Astrocyte (in vitro differentiated cells and primary cell): ENCODE data around the gene PACC1. TPM values are rescaled to one million over a fixed set of nuclear protein-coding genes. Genes with fewer than 3 reads are reported as not detected.

Experiments
- DNase-seq: peaks from one replicate; pipeline ENCODE4 v3.0.0-alpha.2; 2010; ENCODE audit warnings: low read depth
- FAIRE-seq: peaks from 2 replicates; lab custom pipeline; 2011; peaks lifted over from hg19 to GRCh38; lab: Jason Lieb, UNC
- H2AFZ ChIP-seq: 2 replicates; pipeline ENCODE4 v1.6.0; 2012; ENCODE audit warnings: low read depth, low read length, inconsistent platforms
- H3K27ac ChIP-seq: 2 replicates; pipeline ENCODE4 v1.5.1; 2011; ENCODE audit warnings: low read depth, low read length, inconsistent platforms
- H3K27me3 ChIP-seq: 2 replicates; pipeline ENCODE4 v1.6.0; 2011; ENCODE audit warnings: low read length, inconsistent platforms; ENCODE audit not compliant: insufficient read depth
- H3K36me3 ChIP-seq: 2 replicates; pipeline ENCODE4 v1.5.1; 2011; ENCODE audit warnings: low read length, inconsistent platforms; ENCODE audit not compliant: insufficient read depth
- H3K4me1 ChIP-seq: 2 replicates; pipeline ENCODE4 v1.5.1; 2011; ENCODE audit warnings: low read length, inconsistent platforms; ENCODE audit not compliant: insufficient read depth
- H3K4me2 ChIP-seq: 2 replicates; pipeline ENCODE4 v1.6.0; 2012; ENCODE audit warnings: low read length, inconsistent platforms
- H3K4me3 ChIP-seq: 2 replicates; pipeline ENCODE4 v1.5.1; 2011; ENCODE audit warnings: low read depth, mild to moderate bottlenecking, low read length, inconsistent platforms; ENCODE audit not compliant: insufficient read depth
- H3K79me2 ChIP-seq: 2 replicates; pipeline ENCODE4 v1.6.0; 2012; ENCODE audit warnings: mild to moderate bottlenecking, low read length, inconsistent platforms; ENCODE audit not compliant: insufficient read depth
- H3K9ac ChIP-seq: 2 replicates; pipeline ENCODE4 v1.6.0; 2012; ENCODE audit warnings: mild to moderate bottlenecking, low read length, inconsistent platforms
- H3K9me3 ChIP-seq: 2 replicates; pipeline ENCODE4 v1.5.1; 2012; ENCODE audit warnings: low read depth, mild to moderate bottlenecking, low read length, inconsistent platforms; ENCODE audit not compliant: insufficient read depth
- H4K20me1 ChIP-seq: 2 replicates; pipeline ENCODE4 v1.6.0; 2012; ENCODE audit warnings: low read length, inconsistent platforms; ENCODE audit not compliant: insufficient read depth
- H3K27ac Mint-ChIP-seq: one replicate; pipeline ENCODE4 v1.8.0; 2021; ENCODE audit warnings: mild to moderate bottlenecking, mixed read lengths; ENCODE audit not compliant: unreplicated experiment
- H3K27me3 Mint-ChIP-seq: one replicate; pipeline ENCODE4 v1.8.0; 2021; ENCODE audit warnings: low read depth, mixed read lengths; ENCODE audit not compliant: unreplicated experiment
- H3K36me3 Mint-ChIP-seq: one replicate; pipeline ENCODE4 v1.8.0; 2021; ENCODE audit warnings: low read depth, mixed read lengths; ENCODE audit not compliant: unreplicated experiment
- H3K4me1 Mint-ChIP-seq: one replicate; pipeline ENCODE4 v1.8.0; 2021; ENCODE audit warnings: low read depth, mixed read lengths; ENCODE audit not compliant: unreplicated experiment
- H3K4me3 Mint-ChIP-seq: one replicate; pipeline ENCODE4 v1.8.0; 2021; ENCODE audit warnings: mild to moderate bottlenecking, moderate library complexity, mixed read lengths; ENCODE audit not compliant: unreplicated experiment
- H3K9me3 Mint-ChIP-seq: one replicate; pipeline ENCODE4 v1.8.0; 2021; ENCODE audit warnings: mild to moderate bottlenecking, mixed read lengths; ENCODE audit not compliant: unreplicated experiment
- EZH2 ChIP-seq: IDR thresholded peaks from 2 replicates; pipeline ENCODE4 v1.6.1; 2012; ENCODE audit warnings: mild to moderate bottlenecking, low read length, inconsistent platforms; ENCODE audit not compliant: insufficient read depth
- total RNA-seq: library from RNA; stranded (reverse); gene quantifications from 2 replicates; pipeline ENCODE4 v1.2.1, GENCODE V29; 2021
- TF ChIP-seq, protein P1 (sequence below): IDR thresholded peaks from 2 replicates; pipeline ENCODE4 v1.5.1; 2011; ENCODE audit warnings: low read depth, mild to moderate bottlenecking, inconsistent platforms, low read length, moderate library complexity; ENCODE audit not compliant: insufficient read depth

PACC1 gene
- total RNA-seq, 1 donor from 2014 or later, result 18.8 TPM

DNA sequence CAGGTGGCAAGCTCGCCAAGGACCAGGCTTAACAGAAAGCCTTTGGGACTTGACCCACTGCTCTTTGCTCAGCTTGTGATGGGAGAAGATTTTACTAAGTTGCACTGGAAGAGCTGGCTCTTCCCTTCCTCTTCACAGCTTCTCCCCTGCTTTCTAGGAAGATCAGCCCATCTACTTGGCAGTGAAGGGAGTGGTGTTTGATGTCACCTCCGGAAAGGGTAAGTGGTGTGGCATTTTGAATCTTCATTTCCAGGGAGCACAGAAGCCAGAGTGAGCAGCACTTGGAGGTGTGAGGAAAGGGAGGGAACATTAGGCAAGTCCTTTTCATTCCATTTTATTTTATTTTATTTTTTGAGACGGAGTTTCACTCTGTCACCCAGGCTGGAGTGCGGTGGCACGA lies 27.7 kb upstream of the PACC1 start:
- TF ChIP-seq, protein P1, sequence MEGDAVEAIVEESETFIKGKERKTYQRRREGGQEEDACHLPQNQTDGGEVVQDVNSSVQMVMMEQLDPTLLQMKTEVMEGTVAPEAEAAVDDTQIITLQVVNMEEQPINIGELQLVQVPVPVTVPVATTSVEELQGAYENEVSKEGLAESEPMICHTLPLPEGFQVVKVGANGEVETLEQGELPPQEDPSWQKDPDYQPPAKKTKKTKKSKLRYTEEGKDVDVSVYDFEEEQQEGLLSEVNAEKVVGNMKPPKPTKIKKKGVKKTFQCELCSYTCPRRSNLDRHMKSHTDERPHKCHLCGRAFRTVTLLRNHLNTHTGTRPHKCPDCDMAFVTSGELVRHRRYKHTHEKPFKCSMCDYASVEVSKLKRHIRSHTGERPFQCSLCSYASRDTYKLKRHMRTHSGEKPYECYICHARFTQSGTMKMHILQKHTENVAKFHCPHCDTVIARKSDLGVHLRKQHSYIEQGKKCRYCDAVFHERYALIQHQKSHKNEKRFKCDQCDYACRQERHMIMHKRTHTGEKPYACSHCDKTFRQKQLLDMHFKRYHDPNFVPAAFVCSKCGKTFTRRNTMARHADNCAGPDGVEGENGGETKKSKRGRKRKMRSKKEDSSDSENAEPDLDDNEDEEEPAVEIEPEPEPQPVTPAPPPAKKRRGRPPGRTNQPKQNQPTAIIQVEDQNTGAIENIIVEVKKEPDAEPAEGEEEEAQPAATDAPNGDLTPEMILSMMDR, result no peak
- TF ChIP-seq EZH2, result no peak

DNA sequence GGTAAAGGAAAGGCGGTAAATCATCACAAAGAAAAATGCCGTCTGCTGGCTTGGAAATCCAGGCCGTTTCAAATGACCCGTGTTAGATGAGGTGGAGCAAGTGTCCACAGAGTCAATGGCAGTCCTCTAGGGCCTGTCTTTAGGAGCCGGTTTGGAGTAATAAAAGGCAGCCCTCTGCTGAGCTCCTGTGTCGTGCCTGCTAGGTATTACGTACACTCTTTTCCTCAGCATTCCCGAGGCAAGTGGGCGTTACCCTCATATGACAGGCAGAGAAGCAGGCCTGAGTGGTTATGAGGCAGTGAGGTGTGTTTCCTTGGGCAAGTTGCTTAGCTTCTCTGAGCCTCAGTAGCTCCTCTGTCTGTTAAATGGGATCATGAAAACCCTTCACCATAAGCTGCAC lies 25.7 kb upstream of the PACC1 start:
- H3K27me3 Mint-ChIP-seq, result no peaks in the 10 kb centered on the region
- peaks cover 13% of the 10 kb centered on the region for H3K79me2 ChIP-seq
- H4K20me1 ChIP-seq, result peaks cover 25% of the 10 kb centered on the region
- H3K4me1 Mint-ChIP-seq, result peaks cover 4% of the 10 kb centered on the region
- no peak for TF ChIP-seq EZH2
- TF ChIP-seq, protein P1, result no peak
- peaks cover 7% of the 10 kb centered on the region for H3K36me3 Mint-ChIP-seq
- H3K9me3 ChIP-seq, result no peaks in the 10 kb centered on the region
- no peak overlapping the region for H3K27ac Mint-ChIP-seq
- H3K4me3 Mint-ChIP-seq, result no peak overlapping the region
- no peaks in the 10 kb centered on the region for H3K27me3 ChIP-seq
- no peak overlapping the region for H3K4me2 ChIP-seq
- H3K4me1 ChIP-seq, result no peaks in the 10 kb centered on the region
- H3K9ac ChIP-seq, result no peak overlapping the region
- H3K36me3 ChIP-seq, result peaks cover 3% of the 10 kb centered on the region
- no peak overlapping the region for H3K4me3 ChIP-seq
- no peaks in the 10 kb centered on the region for H3K9me3 Mint-ChIP-seq
- no peak overlapping the region for H2AFZ ChIP-seq
- no peak for DNase-seq
- no peak overlapping the region for H3K27ac ChIP-seq
- FAIRE-seq, result no peak

More for the DNA sequence above, 27.7 kb upstream of the PACC1 start:
- Histone ChIP-seq H4K20me1 (peaks cover 20% of the 10 kb centered on the region), H3K4me1 (no peaks in the 10 kb centered on the region), H3K27ac (no peak overlapping the region), H3K27me3 (no peaks in the 10 kb centered on the region), H2AFZ (no peak overlapping the region), H3K9ac (no peak overlapping the region), H3K36me3 (peaks cover 3% of the 10 kb centered on the region), H3K4me3 (no peak overlapping the region), H3K9me3 (no peaks in the 10 kb centered on the region), H3K4me2 (no peak overlapping the region), H3K79me2 (peaks cover 9% of the 10 kb centered on the region)
- Mint-ChIP-seq H3K27ac (no peak overlapping the region), H3K36me3 (peaks cover 8% of the 10 kb centered on the region), H3K4me3 (no peak overlapping the region), H3K4me1 (peaks cover 4% of the 10 kb centered on the region), H3K27me3 (no peaks in the 10 kb centered on the region), H3K9me3 (no peaks in the 10 kb centered on the region)
- DNase-seq, result no peak
- FAIRE-seq, result no peak

DNA sequence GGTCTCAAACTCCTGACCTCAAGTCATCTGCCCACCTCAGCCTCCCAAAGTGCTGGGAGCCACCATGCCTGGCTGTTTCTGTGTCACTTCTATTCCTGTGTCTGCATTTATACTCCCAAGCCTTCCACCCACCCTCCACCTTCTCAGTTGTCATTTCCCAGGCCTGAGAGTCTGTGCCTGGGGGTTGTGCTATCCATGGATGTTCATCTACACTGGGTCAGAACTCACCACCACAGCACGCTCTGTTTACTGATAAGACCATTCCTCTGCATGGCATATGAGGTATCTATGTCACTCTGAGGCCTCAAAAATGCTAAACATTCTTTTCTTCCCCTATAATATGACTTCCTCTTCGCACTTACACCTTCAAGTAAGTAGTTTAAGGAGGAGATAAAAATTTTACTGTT lies 24.1 kb upstream of the PACC1 start:
- no peak for DNase-seq
- no peak overlapping the region for H2AFZ ChIP-seq
- no peak overlapping the region for H3K27ac Mint-ChIP-seq
- TF ChIP-seq, protein P1, result no peak
- TF ChIP-seq EZH2, result no peak
- no peak overlapping the region for H3K4me3 ChIP-seq
- peaks cover 4% of the 10 kb centered on the region for H3K4me1 Mint-ChIP-seq
- H3K27ac ChIP-seq, result no peak overlapping the region
- peaks cover 3% of the 10 kb centered on the region for H3K4me1 ChIP-seq
- no peaks in the 10 kb centered on the region for H3K27me3 ChIP-seq
- peaks cover 39% of the 10 kb centered on the region for H4K20me1 ChIP-seq
- H3K36me3 Mint-ChIP-seq, result peaks cover 3% of the 10 kb centered on the region
- no peak overlapping the region for H3K4me3 Mint-ChIP-seq
- no peaks in the 10 kb centered on the region for H3K27me3 Mint-ChIP-seq
- H3K79me2 ChIP-seq, result peaks cover 18% of the 10 kb centered on the region
- no peak overlapping the region for H3K9ac ChIP-seq
- no peaks in the 10 kb centered on the region for H3K9me3 ChIP-seq
- H3K4me2 ChIP-seq, result no peak overlapping the region
- no peaks in the 10 kb centered on the region for H3K36me3 ChIP-seq
- no peaks in the 10 kb centered on the region for H3K9me3 Mint-ChIP-seq
- FAIRE-seq, result no peak
